Measurements from ENCODE around the gene NDOR1.

The NDOR1 gene

DNA sequence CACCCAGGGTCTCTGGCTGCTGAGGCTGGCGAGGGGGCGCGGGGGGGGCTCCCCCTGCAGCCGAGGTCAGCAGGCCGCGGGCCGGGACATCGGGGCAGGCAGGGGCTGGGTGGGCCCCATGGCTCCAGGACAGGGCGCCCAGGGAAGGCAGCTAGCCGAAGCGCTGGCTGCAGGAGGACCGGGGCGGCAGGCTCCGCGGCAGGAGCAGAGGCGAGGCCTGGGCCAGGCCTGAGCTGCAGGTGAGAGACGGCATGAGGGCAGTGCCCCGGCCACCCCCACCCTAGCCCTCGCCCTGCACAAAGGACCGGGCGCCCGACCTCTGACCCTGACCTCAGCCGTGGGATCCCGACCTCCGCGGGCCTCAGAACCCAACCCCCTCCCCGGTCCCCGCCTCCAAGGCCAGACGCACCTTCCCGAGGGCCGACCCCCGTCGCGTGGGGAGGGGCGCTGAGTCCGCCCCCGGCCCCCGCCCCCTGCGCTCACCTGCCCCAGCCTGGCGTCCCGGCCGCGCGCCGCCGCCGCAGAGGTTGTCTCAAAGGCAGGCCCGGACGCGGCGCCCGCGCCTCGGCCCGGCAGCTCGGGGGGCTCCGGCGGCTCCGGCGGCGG is 16.1 kb downstream of the NDOR1 start:
- no peak for DNase-seq

GRCh38 chr9:137222190-137223077 is 16.9 kb downstream of the NDOR1 start, which contains the start of gene RNF208:
Gene RNF208 (minus strand): TSS chr9:137222240. CDS start chr9:137221212, 1,028 bp downstream.
- no peak for DNase-seq

DNA sequence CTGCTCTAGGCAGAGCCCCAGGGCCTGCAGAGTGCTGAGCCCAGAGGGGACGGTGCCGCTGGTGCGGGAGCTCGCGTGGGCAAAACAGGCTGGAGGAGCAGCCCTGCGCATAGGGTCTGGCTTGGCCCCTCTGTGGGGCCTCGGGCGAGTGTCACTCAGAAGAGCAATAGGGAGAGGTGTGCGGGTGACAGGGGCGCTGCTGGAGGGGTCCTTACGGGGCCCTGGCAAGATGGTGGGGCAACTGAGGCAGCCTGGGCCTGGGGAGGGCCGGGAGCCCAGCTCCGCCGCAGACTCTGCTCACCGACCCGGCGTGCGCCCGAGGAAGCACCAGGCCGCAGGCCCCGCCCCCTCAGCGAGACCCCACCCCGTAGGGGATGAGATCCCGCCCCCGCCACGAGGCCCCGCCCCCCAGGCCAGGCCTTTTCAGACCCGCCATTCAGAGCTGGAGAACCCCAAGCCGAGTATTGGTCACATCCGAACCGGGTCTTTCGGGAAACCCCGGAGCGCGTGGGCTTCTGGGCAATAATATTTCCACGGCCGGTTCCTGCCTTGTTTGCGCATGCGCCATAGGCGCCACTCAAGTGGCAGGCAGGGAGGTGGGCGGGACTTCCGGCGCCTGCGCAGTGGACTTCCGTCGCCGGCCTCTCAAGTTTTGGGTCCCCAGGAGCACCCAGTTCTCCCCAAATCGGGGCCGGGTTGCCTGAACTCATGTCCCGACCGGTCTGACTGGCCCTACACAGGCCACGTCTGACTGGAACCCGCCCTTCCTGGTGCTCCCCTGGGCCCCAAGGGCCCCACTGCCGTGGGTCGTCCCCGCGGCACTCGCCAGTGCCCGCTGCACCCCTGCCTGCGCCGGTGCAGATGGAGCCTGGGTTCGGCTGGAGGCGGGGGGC is 17.8 kb downstream of the NDOR1 start:
- peak; percentile 97 for DNase-seq

GRCh38 chr9:137224830-137225694 is 19.6 kb downstream of the NDOR1 start, which contains the start of gene CYSRT1:
Gene CYSRT1 (plus strand): TSS chr9:137225174. CDS start chr9:137225622, 448 bp downstream.
- DNase-seq: no peak

- no peak for DNase-seq
Observed at GRCh38 chr9:137225699-137226331, 20.3 kb downstream of the NDOR1 start.

DNA sequence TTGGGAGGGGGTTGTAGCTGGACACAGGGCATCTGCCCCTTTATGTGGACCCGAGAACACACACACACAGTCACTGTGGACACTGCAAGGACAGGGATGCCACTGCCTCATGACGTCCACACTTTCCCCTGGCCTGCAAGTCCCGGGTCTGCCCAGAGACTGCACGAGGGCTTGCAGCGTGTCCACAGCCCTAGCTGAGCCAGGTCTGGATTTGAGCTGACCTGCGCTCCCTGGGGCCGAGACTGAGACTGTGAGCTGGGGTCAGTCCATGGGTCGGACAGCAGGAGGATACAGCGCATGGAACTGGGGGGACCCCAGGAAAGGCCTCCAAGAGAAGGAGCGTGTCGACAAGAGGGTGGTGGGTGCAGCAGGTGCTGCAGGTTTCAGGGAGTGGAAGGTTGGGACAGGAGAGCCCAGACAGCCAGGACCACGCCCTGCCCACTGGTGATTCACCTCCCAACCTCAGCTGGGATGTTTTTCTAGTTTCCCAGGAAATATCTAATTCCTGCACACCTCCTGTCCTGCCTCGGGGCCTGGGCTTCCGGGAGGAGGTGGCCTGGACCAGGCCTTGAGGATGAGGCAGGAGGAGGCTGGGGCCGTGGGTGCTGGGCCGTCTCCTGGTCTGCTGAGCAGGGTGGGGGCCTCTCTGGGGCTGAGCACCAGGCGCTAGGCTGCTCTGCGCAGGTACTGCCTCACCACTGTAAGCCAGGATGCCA is 21.0 kb downstream of the NDOR1 start:
- no peak for DNase-seq

GRCh38 chr9:137227054-137227852 is 21.8 kb downstream of the NDOR1 start, which contains the start of gene RNF224:
Gene RNF224 (plus strand): TSS chr9:137227502. CDS start chr9:137228336, 834 bp downstream.
- peak; percentile 69 for DNase-seq

DNA sequence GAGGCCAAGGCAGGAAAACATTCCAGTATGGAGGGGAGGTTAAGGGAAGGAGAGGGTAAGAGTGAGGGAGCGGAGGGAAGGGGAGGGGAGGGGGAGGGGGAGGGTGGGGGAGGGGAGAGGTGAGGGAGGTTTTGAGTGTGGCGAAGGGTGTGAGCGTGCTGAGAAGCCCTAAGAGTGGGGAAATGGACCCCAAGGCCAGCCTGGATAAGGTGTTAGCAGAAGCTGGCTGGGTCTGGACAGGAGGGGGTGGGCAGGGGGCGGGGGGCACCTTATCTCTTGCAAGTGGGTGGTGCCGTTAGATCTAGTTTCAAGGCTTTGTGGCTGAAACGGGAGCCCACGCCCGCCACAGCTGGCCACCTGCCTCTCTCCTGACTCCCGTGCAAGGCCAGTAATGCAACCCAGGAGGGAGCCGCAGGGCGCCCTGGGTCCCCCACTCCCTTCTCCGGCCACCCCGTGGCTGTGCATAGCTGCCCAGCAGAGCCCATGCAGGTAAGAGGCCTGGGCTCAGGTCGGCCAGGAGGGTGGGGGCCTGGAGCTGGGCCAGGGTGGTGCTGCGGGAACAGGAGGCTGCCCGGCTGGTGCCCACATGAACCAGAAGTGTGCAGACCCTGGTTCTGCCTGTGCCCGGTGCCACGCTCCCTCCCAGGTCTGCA is 22.5 kb downstream of the NDOR1 start:
- DNase-seq: no peak

DNA sequence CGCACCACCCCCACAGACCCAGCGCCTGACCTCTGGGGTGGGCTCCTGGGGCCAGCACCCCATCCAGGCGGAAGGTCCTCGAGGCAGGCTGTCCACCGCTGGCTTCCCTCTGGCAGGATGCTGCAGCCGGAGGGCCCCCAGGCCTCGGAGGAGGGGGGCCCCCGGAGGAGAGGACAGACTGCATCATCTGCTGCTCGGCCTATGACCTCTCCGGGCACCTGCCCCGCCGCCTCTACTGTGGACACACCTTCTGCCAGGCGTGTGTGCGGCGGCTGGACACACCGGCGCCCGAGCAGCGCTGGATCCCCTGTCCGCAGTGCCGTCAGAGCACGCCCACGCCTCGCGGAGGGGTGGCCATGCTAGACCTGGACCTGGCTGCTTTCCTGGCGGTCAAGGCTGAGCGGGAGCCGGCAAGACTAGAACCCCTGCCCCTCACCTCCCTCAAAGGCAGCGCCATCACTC is 23.0 kb downstream of the NDOR1 start:
- DNase-seq: no peak

DNA sequence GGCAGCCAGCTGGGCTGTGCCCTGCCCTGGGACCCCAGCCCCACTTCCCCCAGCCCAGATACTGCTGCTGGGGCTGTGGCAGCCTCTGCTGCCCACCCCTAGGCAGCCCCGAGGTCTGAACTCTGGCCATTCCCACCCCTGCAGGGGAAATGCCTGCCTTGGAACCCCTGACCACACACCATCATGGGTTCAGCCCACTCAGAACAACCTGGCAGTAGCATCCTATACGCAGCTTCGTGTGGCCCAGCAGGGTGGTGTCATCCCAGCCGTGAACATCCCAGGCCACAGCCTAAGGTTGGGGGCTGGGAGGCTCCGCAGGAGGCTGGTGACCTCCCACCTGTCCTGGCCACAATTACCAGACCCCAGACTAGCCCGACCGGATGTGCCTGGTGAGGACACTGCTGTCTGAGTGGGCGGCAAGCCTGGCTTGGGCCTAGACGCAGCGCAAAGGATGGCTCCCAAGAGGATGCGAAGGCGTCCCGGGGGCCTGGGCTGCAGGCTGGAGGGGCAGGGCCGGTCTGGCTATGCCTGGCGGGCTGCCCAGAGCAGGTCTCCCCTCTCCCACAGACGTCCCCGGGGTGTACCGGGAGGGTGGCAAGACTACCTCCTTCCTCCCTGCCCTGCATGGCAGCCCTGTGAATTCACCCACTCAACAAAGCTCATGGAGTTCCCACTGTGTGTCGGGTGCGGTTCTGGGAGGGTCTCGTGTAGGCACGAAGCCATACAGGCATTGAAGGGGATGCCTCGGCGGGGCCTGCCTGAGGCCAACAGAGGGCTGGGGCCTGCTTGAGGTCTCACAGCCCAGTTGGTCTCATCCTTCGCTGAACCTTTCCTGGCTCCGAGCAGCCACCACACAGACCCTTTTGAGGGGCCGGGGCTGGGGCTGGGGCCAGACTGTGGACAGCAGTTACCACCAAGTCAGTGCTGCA is 23.7 kb downstream of the NDOR1 start:
- no peak for DNase-seq

GRCh38 chr9:137229903-137230704 is 24.6 kb downstream of the NDOR1 start:
- no peak for DNase-seq

DNA sequence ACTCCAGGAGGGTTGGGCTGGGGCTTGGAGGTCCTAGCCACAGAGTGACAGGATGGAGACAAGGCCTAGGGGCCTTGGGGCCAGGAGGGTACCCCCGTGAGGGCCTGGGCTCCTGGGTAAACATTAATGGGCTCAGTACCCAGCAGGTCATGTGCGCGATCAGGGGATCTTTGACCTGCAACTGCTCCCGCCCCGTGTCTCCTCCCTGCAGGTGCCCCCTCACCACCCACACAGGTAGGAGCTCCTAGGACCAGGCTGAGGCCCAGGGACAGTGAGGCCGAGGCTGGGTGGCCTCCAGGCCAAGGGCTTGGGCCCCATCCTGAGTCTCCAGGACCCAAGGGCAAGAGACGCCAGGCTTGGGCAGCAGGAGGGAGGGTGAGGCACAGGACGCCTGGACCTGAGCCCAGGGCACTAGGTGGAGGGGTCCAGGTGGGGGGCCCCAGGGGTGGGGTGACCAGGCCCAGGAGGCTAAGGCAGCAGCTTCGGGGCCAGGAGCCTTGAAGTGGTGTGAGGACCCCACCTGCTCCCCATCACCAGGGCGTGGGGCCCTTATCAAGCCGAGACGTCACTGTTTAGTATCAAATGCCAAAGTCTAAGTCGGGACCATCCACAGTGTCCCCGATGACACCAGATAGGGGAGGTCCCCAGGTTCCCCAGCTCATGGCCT is 25.3 kb downstream of the NDOR1 start, which contains the start of gene SLC34A3:
SLC34A3 (plus strand) TSS at position 197 of the 667 bp plus-strand sequence. CDS start 802 bp downstream, outside the sequence.
- no peak for DNase-seq

- DNase-seq: no peak
Observed at GRCh38 chr9:137231372-137232039, 26.0 kb downstream of the NDOR1 start.

GRCh38 chr9:137232101-137232500 is 26.6 kb downstream of the NDOR1 start:
- DNase-seq: no peak

DNA sequence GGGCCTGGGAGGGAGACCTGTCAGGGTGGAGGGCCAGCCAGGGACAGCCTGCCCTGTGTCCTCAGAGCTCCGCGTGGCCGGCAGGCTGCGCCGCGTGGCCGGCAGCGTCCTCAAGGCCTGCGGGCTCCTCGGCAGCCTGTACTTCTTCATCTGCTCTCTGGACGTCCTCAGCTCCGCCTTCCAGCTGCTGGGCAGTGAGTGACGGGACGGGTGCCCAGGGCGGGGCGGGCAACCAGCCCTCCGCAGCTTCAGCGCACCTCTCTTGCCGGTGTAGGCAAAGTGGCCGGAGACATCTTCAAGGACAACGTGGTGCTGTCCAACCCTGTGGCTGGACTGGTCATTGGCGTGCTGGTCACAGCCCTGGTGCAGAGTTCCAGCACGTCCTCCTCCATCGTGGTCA is 27.0 kb downstream of the NDOR1 start:
- no peak for DNase-seq

Measured in activated effector memory CD4-positive, alpha-beta T cell treated with Interleukin-2 at 50 U/mL for 16 hours (primary cell).